ENCODE measurements around the gene PATZ1. TPM values are rescaled to one million over a fixed set of nuclear protein-coding genes. Genes with fewer than 3 reads are reported as not detected.

Gene PATZ1
- total RNA-seq, 1 donor from 2014 or later: 28.9 TPM

DNA sequence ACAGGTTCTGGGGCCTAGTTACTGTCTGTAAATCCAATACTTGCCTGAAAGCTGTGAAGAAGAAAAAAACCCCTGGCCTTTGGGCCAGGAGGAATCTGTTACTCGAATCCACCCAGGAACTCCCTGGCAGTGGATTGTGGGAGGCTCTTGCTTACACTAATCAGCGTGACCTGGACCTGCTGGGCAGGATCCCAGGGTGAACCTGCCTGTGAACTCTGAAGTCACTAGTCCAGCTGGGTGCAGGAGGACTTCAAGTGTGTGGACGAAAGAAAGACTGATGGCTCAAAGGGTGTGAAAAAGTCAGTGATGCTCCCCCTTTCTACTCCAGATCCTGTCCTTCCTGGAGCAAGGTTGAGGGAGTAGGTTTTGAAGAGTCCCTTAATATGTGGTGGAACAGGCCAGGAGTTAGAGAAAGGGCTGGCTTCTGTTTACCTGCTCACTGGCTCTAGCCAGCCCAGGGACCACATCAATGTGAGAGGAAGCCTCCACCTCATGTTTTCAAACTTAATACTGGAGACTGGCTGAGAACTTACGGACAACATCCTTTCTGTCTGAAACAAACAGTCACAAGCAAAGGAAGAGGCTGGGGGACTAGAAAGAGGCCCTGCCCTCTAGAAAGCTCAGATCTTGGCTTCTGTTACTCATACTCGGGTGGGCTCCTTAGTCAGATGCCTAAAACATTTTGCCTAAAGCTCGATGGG lies 67.4 kb downstream of the PATZ1 start:
- H3K4me3 ChIP-seq: no peak overlapping the region
- intact Hi-C loops (cut with DNase I): no loop called here
- H3K9me3 ChIP-seq: no peaks in the 10 kb centered on the region
- TF ChIP-seq, protein P1, sequence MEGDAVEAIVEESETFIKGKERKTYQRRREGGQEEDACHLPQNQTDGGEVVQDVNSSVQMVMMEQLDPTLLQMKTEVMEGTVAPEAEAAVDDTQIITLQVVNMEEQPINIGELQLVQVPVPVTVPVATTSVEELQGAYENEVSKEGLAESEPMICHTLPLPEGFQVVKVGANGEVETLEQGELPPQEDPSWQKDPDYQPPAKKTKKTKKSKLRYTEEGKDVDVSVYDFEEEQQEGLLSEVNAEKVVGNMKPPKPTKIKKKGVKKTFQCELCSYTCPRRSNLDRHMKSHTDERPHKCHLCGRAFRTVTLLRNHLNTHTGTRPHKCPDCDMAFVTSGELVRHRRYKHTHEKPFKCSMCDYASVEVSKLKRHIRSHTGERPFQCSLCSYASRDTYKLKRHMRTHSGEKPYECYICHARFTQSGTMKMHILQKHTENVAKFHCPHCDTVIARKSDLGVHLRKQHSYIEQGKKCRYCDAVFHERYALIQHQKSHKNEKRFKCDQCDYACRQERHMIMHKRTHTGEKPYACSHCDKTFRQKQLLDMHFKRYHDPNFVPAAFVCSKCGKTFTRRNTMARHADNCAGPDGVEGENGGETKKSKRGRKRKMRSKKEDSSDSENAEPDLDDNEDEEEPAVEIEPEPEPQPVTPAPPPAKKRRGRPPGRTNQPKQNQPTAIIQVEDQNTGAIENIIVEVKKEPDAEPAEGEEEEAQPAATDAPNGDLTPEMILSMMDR (IDR thresholded peaks at IDR 0.05): no peak
- H3K27me3 ChIP-seq: no peaks in the 10 kb centered on the region
- no peak for DNase-seq (ENCODE audit: low spot score in 2 of 2)
- peaks cover 62 to 89% of the 10 kb centered on the region in 2 donors for H3K36me3 ChIP-seq
- H3K27ac ChIP-seq: peak overlapping the region; percentile 2 to 32
- no peaks in the 10 kb centered on the region for H3K4me1 ChIP-seq

DNA sequence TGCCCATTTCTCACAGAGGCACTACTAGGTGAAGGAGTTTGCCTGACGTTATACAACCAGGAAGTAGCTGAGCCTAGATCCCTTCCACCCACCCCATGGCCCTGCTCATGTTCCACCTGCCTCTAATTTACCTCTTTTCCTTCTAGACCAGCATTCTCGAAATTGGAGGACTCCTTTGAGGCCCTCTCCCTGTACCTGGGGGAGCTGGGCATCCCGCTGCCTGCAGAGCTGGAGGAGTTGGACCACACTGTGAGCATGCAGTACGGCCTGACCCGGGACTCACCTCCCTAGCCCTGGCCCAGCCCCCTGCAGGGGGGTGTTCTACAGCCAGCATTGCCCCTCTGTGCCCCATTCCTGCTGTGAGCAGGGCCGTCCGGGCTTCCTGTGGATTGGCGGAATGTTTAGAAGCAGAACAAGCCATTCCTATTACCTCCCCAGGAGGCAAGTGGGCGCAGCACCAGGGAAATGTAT lies 68.0 kb downstream of the PATZ1 start:
- TF ChIP-seq, protein P1 (IDR thresholded peaks at IDR 0.05): no peak
- Histone ChIP-seq H3K9me3 (no peaks in the 10 kb centered on the region), H3K4me3 (no peak overlapping the region), H3K27ac (no peak overlapping the region), H3K36me3 (peaks cover 67 to 89% of the 10 kb centered on the region in 2 donors), H3K4me1 (no peaks in the 10 kb centered on the region), H3K27me3 (no peaks in the 10 kb centered on the region)
- no peak for DNase-seq (ENCODE audit: low spot score in 2 of 2)
- intact Hi-C loops (cut with DNase I): no loop called here

DNA sequence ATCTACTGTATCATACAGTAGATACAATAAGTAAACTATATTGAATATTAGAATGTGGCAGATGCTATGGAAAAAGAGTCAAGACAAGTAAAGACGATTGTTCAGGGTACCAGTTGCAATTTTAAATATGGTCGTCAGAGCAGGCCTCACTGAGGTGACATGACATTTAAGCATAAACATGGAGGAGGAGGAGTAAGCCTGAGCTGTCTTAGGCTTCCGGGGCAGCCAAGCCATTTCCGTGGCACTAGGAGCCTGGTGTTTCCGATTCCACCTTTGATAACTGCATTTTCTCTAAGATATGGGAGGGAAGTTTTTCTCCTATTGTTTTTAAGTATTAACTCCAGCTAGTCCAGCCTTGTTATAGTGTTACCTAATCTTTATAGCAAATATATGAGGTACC lies 68.4 kb downstream of the PATZ1 start:
- H3K27ac ChIP-seq: no peak overlapping the region
- H3K4me1 ChIP-seq: no peaks in the 10 kb centered on the region
- no peak for DNase-seq (ENCODE audit: low spot score in 2 of 2)
- intact Hi-C loops (cut with DNase I): no loop called here
- H3K9me3 ChIP-seq: no peaks in the 10 kb centered on the region
- peaks cover 65 to 89% of the 10 kb centered on the region in 2 donors for H3K36me3 ChIP-seq
- H3K4me3 ChIP-seq: no peak overlapping the region
- TF ChIP-seq, protein P1 (IDR thresholded peaks at IDR 0.05): no peak
- H3K27me3 ChIP-seq: no peaks in the 10 kb centered on the region

DNA sequence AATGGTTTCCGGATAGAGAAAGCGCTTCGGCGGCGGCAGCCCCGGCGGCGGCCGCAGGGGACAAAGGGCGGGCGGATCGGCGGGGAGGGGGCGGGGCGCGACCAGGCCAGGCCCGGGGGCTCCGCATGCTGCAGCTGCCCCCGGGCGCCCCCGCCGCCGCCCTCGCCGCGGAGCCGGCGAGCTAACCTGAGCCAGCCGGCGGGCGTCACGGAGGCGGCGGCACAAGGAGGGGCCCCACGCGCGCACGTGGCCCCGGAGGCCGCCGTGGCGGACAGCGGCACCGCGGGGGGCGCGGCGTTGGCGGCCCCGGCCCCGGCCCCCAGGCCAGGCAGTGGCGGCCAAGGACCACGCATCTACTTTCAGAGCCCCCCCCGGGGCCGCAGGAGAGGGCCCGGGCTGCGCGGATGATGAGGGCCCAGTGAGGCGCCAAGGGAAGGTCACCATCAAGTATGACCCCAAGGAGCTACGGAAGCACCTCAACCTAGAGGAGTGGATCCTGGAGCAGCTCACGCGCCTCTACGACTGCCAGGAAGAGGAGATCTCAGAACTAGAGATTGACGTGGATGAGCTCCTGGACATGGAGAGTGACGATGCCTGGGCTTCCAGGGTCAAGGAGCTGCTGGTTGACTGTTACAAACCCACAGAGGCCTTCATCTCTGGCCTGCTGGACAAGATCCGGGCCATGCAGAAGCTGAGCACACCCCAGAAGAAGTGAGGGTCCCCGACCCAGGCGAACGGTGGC lies 69.5 kb downstream of the PATZ1 start:
- intact Hi-C loops (cut with DNase I): no loop called here
- no peak for DNase-seq (ENCODE audit: low spot score in 2 of 2)

More for the DNA sequence above, 69.5 kb downstream of the PATZ1 start:
- H3K4me1 ChIP-seq: no peaks in the 10 kb centered on the region
- no peaks in the 10 kb centered on the region for H3K9me3 ChIP-seq
- TF ChIP-seq, protein P1 (IDR thresholded peaks at IDR 0.05): no peak
- peaks cover 58 to 86% of the 10 kb centered on the region in 2 donors for H3K36me3 ChIP-seq
- H3K4me3 ChIP-seq: no peak overlapping the region
- H3K27ac ChIP-seq: no peak overlapping the region
- H3K27me3 ChIP-seq: no peaks in the 10 kb centered on the region

Other genes starting within 250 kb of the PATZ1 start
- gene SELENOM, start 238.8 kb downstream of the PATZ1 start, total RNA-seq: 1,262 TPM
- 1.3 TPM for gene INPP5J, start 223.4 kb downstream of the PATZ1 start, total RNA-seq
- gene PLA2G3, start 205.8 kb downstream of the PATZ1 start, total RNA-seq: not detected
- 29.8 TPM for gene RNF185, start 186.2 kb downstream of the PATZ1 start, total RNA-seq
- 18.4 TPM for gene LIMK2, start 134.0 kb downstream of the PATZ1 start, total RNA-seq
- 16.4 TPM for gene PIK3IP1, start 53.9 kb downstream of the PATZ1 start, total RNA-seq
- gene DRG1, start 53.3 kb upstream of the PATZ1 start, total RNA-seq: 6.9 TPM
- gene EIF4ENIF1, start 143.5 kb upstream of the PATZ1 start, total RNA-seq: 12.7 TPM
- gene SFI1, start 150.2 kb upstream of the PATZ1 start, total RNA-seq: 31.0 TPM

Data from ascending aorta (tissue), 2 donors.